Measurements from ENCODE around the gene MFN2. TPM values are rescaled to one million over a fixed set of nuclear protein-coding genes. Genes with fewer than 3 reads are reported as not detected.

The MFN2 gene
- polyA plus RNA-seq, 1 donor from 2014 or later = 64.9 TPM

DNA sequence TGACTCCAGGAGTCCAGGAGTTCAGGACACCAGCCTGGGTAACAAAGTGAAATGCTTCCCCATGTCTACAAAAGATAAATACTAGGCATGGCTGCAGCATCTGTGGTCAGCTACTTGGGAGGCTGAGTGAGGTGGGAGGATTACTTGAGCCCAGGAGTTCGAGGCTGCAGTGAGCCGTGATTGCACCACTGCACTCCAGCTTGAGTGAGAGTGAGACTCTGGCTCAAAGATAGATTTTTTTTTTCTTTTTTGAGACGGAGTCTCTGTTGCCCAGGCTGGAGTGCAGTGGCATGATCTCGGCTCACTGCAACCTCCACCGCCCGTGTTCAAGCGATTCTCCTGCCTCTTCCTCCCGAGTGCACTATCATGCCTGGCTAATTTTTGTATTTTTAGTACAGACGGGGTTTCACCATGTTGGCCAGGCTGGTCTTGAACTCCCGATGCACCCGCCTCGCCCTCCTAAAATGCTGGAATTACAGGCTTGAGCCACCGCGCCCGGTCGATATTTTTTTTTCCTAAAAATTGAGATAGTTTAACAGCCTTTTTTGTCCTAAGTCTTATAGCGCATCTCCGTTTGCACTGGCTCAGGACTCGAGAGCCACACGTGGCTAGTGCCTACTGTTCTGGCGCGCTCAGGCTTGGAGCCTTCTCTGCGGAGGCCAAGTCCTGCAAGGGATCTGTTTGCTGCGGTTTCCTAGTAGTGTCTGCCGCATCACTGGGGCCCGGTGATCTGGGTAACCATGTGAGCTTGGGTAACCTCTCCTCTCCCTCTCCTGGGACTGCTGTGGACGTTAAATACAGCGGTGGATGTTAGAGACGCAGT is 1.0 kb upstream of the MFN2 start:
- Histone ChIP-seq H3K9me2 (ENCODE audit: insufficient read depth, low read length) (no peaks in the 10 kb centered on the region), H3K36me3 (ENCODE audit: insufficient read depth, low read length) (no peaks in the 10 kb centered on the region), H3K4me2 (ENCODE audit: low read length) (peak overlapping the region; percentile 55), H3F3A (ENCODE audit: insufficient read depth, low read length, poor library complexity, severe bottlenecking) (no peaks in the 10 kb centered on the region), H3K79me2 (replicated peaks; ENCODE audit: insufficient read depth, low read length) (peaks cover 26% of the 10 kb centered on the region), H4K20me1 (ENCODE audit: insufficient read depth) (no peaks in the 10 kb centered on the region), H3K9ac (ENCODE audit: low read length) (peak overlapping the region; percentile 95), H3K4me3 (ENCODE audit: low read length) (peak overlapping the region; percentile 100), H3K9me3 (ENCODE audit: low read length) (no peaks in the 10 kb centered on the region), H2AFZ (ENCODE audit: low read depth, low read length) (peak overlapping the region; percentile 93), H3K27me3 (ENCODE audit: insufficient read depth, low read depth, low read length) (no peaks in the 10 kb centered on the region), H3K27ac (ENCODE audit: low read length) (peak overlapping the region; percentile 84)
- no peak for TF ChIP-seq MXI1 (conservative IDR thresholded peaks at IDR 0.05; ENCODE audit: poor library complexity, severe bottlenecking)
- TF ChIP-seq, protein P1, sequence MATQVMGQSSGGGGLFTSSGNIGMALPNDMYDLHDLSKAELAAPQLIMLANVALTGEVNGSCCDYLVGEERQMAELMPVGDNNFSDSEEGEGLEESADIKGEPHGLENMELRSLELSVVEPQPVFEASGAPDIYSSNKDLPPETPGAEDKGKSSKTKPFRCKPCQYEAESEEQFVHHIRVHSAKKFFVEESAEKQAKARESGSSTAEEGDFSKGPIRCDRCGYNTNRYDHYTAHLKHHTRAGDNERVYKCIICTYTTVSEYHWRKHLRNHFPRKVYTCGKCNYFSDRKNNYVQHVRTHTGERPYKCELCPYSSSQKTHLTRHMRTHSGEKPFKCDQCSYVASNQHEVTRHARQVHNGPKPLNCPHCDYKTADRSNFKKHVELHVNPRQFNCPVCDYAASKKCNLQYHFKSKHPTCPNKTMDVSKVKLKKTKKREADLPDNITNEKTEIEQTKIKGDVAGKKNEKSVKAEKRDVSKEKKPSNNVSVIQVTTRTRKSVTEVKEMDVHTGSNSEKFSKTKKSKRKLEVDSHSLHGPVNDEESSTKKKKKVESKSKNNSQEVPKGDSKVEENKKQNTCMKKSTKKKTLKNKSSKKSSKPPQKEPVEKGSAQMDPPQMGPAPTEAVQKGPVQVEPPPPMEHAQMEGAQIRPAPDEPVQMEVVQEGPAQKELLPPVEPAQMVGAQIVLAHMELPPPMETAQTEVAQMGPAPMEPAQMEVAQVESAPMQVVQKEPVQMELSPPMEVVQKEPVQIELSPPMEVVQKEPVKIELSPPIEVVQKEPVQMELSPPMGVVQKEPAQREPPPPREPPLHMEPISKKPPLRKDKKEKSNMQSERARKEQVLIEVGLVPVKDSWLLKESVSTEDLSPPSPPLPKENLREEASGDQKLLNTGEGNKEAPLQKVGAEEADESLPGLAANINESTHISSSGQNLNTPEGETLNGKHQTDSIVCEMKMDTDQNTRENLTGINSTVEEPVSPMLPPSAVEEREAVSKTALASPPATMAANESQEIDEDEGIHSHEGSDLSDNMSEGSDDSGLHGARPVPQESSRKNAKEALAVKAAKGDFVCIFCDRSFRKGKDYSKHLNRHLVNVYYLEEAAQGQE (IDR thresholded peaks at IDR 0.05; ENCODE audit: borderline replicate concordance) = no peak

DNA sequence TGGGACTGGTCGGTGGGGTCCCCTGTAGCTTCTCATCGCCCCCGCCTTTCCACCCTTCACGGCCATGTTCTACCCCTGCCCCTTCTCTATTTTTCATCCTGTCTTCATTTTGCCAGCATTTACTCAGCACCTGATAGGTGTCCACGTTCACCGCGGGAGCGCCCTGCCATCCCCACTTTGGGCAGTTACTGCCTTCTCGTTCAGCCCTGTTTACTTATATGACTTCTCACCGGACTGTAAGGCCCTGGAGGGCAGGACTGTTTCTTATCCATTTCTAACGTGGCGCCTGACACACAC is 380 bp downstream of the MFN2 start:
- H3K9me2 ChIP-seq (ENCODE audit: insufficient read depth, low read length) = no peaks in the 10 kb centered on the region
- peak overlapping the region; percentile 93 for H2AFZ ChIP-seq (ENCODE audit: low read depth, low read length)
- peak overlapping the region; percentile 95 for H3K9ac ChIP-seq (ENCODE audit: low read length)
- no peak for TF ChIP-seq SMC3 (conservative IDR thresholded peaks at IDR 0.05; ENCODE audit: poor library complexity)
- TF ChIP-seq TAF1 (IDR thresholded peaks at IDR 0.05; ENCODE audit: low read depth) = peak; percentile 0
- no peaks in the 10 kb centered on the region for H4K20me1 ChIP-seq (ENCODE audit: insufficient read depth)
- H3K79me2 ChIP-seq (replicated peaks; ENCODE audit: insufficient read depth, low read length) = peaks cover 29% of the 10 kb centered on the region
- H3K4me2 ChIP-seq (ENCODE audit: low read length) = peak overlapping the region; percentile 92
- no peaks in the 10 kb centered on the region for H3K27me3 ChIP-seq (ENCODE audit: insufficient read depth, low read depth, low read length)
- no peaks in the 10 kb centered on the region for H3F3A ChIP-seq (ENCODE audit: insufficient read depth, low read length, poor library complexity, severe bottlenecking)
- H3K27ac ChIP-seq (ENCODE audit: low read length) = peak overlapping the region; percentile 84
- H3K36me3 ChIP-seq (ENCODE audit: insufficient read depth, low read length) = no peaks in the 10 kb centered on the region
- H3K4me3 ChIP-seq (ENCODE audit: low read length) = peak overlapping the region; percentile 100
- no peaks in the 10 kb centered on the region for H3K9me3 ChIP-seq (ENCODE audit: low read length)

DNA sequence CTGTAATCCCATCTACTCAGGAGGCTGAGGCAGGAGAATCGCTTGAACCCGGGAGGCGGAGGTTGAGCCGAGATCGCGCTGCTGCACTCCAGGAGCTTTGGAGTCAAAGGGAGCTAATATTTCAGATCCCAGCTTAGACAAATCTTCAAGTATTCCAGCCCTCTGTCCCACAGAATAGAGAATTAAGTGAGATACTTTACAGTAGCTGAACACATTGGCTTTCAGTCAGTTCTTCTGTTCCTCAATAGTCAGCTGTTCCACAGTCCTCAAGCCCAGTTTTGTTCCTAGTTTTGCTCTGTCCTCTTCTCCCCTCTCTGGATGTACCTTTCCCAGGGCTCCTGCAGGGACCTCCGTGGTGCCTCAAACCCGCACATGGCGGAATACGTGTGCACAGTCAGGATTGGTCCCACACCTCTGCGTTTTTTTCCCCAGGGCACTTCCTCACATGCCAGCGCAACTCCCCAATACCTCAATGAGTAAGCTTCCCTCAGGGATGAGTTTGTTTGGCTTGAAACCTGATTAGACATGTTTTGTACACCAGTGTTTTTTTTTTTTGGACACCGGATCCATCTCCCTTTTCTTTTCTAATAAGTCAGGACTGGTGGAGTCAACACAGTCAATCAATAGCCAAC is 1.2 kb downstream of the MFN2 start:
- no peak overlapping the region for H3K27ac ChIP-seq (ENCODE audit: low read length)
- H4K20me1 ChIP-seq (ENCODE audit: insufficient read depth) = no peaks in the 10 kb centered on the region
- H3K4me3 ChIP-seq (ENCODE audit: low read length) = peak overlapping the region; percentile 100
- no peaks in the 10 kb centered on the region for H3K27me3 ChIP-seq (ENCODE audit: insufficient read depth, low read depth, low read length)
- no peaks in the 10 kb centered on the region for H3K9me3 ChIP-seq (ENCODE audit: low read length)
- TF ChIP-seq RAD21 (conservative IDR thresholded peaks at IDR 0.05) (no peak), EZH2 (IDR thresholded peaks at IDR 0.05; ENCODE audit: borderline replicate concordance, insufficient read depth, low read length, poor library complexity, severe bottlenecking) (no peak), POLR2AphosphoS5 (IDR thresholded peaks at IDR 0.05) (no peak), EP300 (conservative IDR thresholded peaks at IDR 0.05; ENCODE audit: poor library complexity, severe bottlenecking) (no peak), MXI1 (conservative IDR thresholded peaks at IDR 0.05; ENCODE audit: poor library complexity, severe bottlenecking) (no peak), SMC3 (conservative IDR thresholded peaks at IDR 0.05; ENCODE audit: poor library complexity) (no peak), TAF1 (IDR thresholded peaks at IDR 0.05; ENCODE audit: low read depth) (no peak)
- TF ChIP-seq, protein P1 (IDR thresholded peaks at IDR 0.05; ENCODE audit: borderline replicate concordance) = no peak
- TF ChIP-seq, protein P2, sequence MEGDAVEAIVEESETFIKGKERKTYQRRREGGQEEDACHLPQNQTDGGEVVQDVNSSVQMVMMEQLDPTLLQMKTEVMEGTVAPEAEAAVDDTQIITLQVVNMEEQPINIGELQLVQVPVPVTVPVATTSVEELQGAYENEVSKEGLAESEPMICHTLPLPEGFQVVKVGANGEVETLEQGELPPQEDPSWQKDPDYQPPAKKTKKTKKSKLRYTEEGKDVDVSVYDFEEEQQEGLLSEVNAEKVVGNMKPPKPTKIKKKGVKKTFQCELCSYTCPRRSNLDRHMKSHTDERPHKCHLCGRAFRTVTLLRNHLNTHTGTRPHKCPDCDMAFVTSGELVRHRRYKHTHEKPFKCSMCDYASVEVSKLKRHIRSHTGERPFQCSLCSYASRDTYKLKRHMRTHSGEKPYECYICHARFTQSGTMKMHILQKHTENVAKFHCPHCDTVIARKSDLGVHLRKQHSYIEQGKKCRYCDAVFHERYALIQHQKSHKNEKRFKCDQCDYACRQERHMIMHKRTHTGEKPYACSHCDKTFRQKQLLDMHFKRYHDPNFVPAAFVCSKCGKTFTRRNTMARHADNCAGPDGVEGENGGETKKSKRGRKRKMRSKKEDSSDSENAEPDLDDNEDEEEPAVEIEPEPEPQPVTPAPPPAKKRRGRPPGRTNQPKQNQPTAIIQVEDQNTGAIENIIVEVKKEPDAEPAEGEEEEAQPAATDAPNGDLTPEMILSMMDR (IDR thresholded peaks at IDR 0.05; ENCODE audit: poor library complexity, severe bottlenecking) = no peak
- H3K9ac ChIP-seq (ENCODE audit: low read length) = peak overlapping the region; percentile 95
- no peaks in the 10 kb centered on the region for H3K36me3 ChIP-seq (ENCODE audit: insufficient read depth, low read length)
- H2AFZ ChIP-seq (ENCODE audit: low read depth, low read length) = no peak overlapping the region
- H3F3A ChIP-seq (ENCODE audit: insufficient read depth, low read length, poor library complexity, severe bottlenecking) = no peaks in the 10 kb centered on the region
- no peaks in the 10 kb centered on the region for H3K9me2 ChIP-seq (ENCODE audit: insufficient read depth, low read length)
- peak overlapping the region; percentile 92 for H3K4me2 ChIP-seq (ENCODE audit: low read length)
- H3K79me2 ChIP-seq (replicated peaks; ENCODE audit: insufficient read depth, low read length) = peaks cover 29% of the 10 kb centered on the region

Data from neural cell (in vitro differentiated cells).